Neutrophil (primary cell): ENCODE results near the gene RNF43.

ENCODE experiments used
- H3K27ac ChIP-seq: fragments of 200-600 bp; sonication (generic); 2 replicates; pipeline ENCODE4 v1.5.1; 2016; ENCODE audit warnings: mild to moderate bottlenecking, moderate library complexity
- H3K27me3 ChIP-seq: fragments of 200-600 bp; sonication (generic); 2 replicates; pipeline ENCODE4 v1.6.0; 2016; ENCODE audit warnings: mild to moderate bottlenecking
- H3K36me3 ChIP-seq: fragments of 200-600 bp; sonication (generic); 2 replicates; pipeline ENCODE4 v1.5.1; 2017
- H3K4me1 ChIP-seq, 2 experiments: fragments of 200-600 bp in 1 of 2; sonication (generic) in 1 of 2; 1 replicate in 1 of 2; 2 replicates in 1 of 2; pipeline versions ENCODE4 v1.5.1 to v1.6.1; 2013 to 2016; ENCODE audit warnings: low read depth in 1 of 2, low read length in 1 of 2, mild to moderate bottlenecking in 1 of 2, moderate library complexity in 1 of 2; ENCODE audit not compliant: control insufficient read depth in 1 of 2, insufficient read depth in 1 of 2
- H3K4me3 ChIP-seq, 2 experiments: fragments of 200-600 bp in 1 of 2; sonication (generic) in 1 of 2; 1 replicate in 1 of 2; 2 replicates in 1 of 2; pipeline ENCODE4 v1.5.1; 2013 to 2016; ENCODE audit warnings: low read depth in 1 of 2, low read length in 1 of 2, mild to moderate bottlenecking in 1 of 2, moderate library complexity in 1 of 2
- H3K9me3 ChIP-seq: fragments of 200-600 bp; sonication (generic); 2 replicates; pipeline ENCODE4 v1.5.1; 2016
- TF ChIP-seq, protein P1 (sequence below): fragments of 200-600 bp; sonication (generic); IDR thresholded peaks from 2 replicates; pipeline ENCODE4 v1.5.1; 2016; ENCODE audit warnings: antibody characterized with exemption

RNF43 gene

DNA sequence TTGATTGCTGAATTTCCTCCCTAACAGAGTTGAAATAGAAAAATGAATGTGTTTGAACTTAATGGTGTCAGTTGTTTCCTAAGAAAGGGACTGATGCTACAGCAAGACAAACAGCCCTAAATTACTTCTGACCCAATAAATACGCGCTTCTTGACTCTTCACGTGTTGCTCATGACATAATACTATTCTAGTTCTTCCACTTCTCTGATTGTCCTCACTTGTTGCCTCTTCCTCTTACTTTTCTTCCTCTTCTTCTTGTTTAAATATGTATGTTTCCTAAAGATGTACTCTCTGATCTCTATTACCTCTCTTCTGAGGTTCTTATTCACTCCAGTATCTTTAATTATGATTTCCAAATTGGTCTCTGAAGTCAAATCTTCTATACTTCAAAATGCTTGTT lies 32.4 kb downstream of the RNF43 start:
- Histone ChIP-seq H3K4me1 (peaks cover 0 to 6% of the 10 kb centered on the region in 2 experiments), H3K27me3 (no peaks in the 10 kb centered on the region), H3K4me3 (no peak overlapping the region), H3K36me3 (no peaks in the 10 kb centered on the region), H3K27ac (no peak overlapping the region), H3K9me3 (no peaks in the 10 kb centered on the region)
- TF ChIP-seq, protein P1, sequence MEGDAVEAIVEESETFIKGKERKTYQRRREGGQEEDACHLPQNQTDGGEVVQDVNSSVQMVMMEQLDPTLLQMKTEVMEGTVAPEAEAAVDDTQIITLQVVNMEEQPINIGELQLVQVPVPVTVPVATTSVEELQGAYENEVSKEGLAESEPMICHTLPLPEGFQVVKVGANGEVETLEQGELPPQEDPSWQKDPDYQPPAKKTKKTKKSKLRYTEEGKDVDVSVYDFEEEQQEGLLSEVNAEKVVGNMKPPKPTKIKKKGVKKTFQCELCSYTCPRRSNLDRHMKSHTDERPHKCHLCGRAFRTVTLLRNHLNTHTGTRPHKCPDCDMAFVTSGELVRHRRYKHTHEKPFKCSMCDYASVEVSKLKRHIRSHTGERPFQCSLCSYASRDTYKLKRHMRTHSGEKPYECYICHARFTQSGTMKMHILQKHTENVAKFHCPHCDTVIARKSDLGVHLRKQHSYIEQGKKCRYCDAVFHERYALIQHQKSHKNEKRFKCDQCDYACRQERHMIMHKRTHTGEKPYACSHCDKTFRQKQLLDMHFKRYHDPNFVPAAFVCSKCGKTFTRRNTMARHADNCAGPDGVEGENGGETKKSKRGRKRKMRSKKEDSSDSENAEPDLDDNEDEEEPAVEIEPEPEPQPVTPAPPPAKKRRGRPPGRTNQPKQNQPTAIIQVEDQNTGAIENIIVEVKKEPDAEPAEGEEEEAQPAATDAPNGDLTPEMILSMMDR, result no peak

DNA sequence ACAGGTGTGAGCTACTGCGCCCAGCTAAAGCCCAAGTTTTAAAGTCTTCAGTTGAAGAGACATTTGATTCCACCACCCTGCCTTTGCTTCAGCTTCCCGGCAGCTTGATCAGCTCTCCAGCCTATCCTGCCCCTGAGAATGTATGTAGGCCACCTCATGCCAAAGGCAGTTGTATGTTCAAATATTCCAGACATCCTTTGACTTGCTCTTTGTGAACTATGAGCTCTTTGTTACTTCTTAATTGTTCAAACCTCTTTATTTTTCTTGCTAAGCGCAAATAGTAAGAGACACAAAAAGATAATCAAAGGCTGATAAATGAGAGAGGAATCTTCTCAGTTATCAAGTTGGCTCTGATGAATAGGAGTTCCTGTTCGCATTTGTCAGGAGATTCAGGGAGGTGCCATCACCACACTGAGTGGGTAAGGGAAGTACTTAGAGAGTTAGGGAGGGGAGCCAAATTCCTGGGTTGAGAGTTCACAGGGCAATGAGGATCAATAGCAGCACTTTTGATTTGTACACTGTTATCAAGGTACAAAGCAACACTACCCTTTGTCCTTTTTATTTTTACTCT lies 33.4 kb downstream of the RNF43 start:
- H3K27me3 ChIP-seq, result no peaks in the 10 kb centered on the region
- no peaks in the 10 kb centered on the region for H3K9me3 ChIP-seq
- no peak overlapping the region for H3K27ac ChIP-seq
- TF ChIP-seq, protein P1, result no peak
- peaks cover 0 to 4% of the 10 kb centered on the region in 2 experiments for H3K4me1 ChIP-seq
- H3K36me3 ChIP-seq, result no peaks in the 10 kb centered on the region
- no peak overlapping the region for H3K4me3 ChIP-seq

DNA sequence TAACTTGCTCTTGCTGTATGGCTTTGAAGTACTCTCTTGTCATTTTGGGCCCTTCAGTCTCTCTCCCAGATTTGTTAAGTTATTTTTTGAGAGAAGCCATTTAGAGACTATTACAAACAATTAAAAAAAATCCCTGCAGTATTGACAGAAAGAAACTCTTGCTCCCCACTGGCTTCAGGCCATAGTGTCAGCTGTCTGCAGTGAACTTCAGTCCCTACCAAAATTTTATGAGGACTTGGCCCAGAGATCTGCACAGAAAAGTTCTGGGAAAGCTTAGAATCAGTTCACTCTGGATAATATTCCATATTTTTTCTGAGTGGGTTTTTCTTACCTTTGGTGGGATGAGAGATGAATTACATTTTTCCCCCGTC lies 34.5 kb downstream of the RNF43 start:
- H3K9me3 ChIP-seq, result no peaks in the 10 kb centered on the region
- TF ChIP-seq, protein P1, result no peak
- H3K36me3 ChIP-seq, result no peaks in the 10 kb centered on the region
- H3K4me1 ChIP-seq, result no peaks in the 10 kb centered on the region
- no peaks in the 10 kb centered on the region for H3K27me3 ChIP-seq
- H3K27ac ChIP-seq, result no peak overlapping the region
- no peak overlapping the region for H3K4me3 ChIP-seq

DNA sequence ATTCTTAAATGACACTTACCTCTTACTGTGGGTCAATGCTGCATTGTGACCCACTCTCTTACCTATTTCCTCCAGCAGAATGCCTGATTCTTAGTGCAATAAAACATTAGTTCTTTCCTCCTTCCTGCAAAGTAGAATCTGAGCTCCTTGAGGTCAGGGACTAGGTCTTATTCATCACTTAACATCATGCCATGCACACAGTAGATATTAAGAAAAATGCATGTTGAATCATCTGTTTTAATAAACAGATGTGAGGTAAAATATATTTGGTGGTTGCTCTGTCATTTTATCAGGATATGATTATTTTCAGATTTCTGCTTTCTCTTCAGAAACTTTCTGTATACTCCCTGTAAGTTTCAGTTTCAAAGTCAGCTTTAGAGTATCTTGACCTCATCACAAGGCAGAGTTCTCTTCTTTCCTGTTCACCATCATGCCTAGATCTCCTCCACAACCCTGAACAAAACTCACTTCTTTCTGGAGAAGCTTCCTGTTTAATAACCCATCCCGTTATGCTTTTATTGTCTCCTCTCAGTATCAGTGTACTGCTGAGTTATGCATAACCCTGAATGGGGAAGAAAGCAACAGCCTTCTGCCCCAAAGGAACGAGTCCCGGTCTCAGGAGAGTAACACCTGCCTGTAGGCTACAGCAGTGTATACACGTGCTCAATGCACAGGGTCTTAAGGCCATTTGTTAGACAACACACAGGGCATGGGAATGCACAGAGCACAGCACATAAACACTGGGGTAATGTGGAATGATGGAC lies 35.0 kb downstream of the RNF43 start:
- Histone ChIP-seq H3K36me3 (no peaks in the 10 kb centered on the region), H3K27ac (no peak overlapping the region), H3K4me1 (no peaks in the 10 kb centered on the region), H3K4me3 (no peak overlapping the region), H3K9me3 (no peaks in the 10 kb centered on the region), H3K27me3 (no peaks in the 10 kb centered on the region)
- TF ChIP-seq, protein P1, result no peak

DNA sequence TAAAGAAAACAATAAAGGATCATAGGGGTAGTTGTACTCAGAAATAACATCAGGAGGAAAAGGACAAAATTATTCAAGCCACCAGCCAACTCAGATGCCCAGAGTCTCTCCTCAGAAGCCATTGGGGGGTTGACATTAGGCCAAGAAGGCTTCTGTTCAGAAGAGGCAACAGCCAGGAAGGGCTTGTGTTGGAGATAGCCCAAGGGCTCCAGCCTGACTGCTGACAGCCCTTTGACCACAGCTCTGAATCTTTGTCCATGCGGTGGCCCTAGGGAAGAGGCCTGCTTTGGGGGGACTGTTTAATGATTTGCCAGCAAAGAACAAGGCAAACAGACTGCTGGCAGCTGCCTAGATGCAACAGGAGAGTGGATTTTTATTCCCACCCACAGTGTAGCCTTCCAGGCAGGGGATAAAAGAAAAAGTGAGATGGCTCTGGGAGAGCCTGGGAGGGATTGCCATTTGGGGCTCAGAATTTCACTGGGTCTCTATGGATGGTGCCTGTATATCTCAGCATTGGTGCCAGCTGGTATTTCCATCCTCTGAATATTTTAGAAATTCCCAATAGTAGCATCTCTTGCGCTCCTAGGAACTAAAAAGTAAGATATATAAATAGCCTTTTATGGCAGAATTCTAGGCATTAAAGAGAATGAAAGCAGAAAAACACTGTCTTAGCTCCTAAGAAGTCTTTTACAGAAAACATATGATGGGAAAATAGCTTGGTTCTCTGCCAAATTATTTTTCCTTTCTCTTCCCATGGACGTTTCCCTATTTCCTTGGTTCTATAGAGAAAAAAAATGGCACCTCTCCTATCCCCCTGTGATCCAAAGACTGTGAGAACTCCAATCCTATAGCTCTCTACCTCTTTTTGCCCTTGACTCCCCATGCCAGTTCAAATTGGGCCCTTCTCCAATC lies 36.0 kb downstream of the RNF43 start:
- Histone ChIP-seq H3K36me3 (no peaks in the 10 kb centered on the region), H3K27me3 (no peaks in the 10 kb centered on the region), H3K4me1 (no peaks in the 10 kb centered on the region), H3K27ac (no peak overlapping the region), H3K4me3 (no peak overlapping the region), H3K9me3 (no peaks in the 10 kb centered on the region)
- TF ChIP-seq, protein P1, result no peak
